ENCODE measurements around the gene FLACC1. TPM values are rescaled to one million over a fixed set of nuclear protein-coding genes. Genes with fewer than 3 reads are reported as not detected.

Gene FLACC1
- polyA plus RNA-seq, 1 donor (not counting 4 experiments of a cell fraction or from before 2014, with no cell fraction given) = 0.43 TPM

- no peak overlapping the region for H3K4me2 ChIP-seq (ENCODE audit: control insufficient read depth, extremely low read depth, insufficient read depth, low read depth, low read length)
- FAIRE-seq (no peak), DNase-seq (ENCODE audit: low read depth, low spot score) (no peak)
- no peak overlapping the region for H3K27ac ChIP-seq (ENCODE audit: control insufficient read depth, insufficient read depth, low read length)
- no peak overlapping the region for H3K9ac ChIP-seq (ENCODE audit: control insufficient read depth, extremely low read depth, insufficient read depth, low read length)
- no peak overlapping the region for H3K4me3 ChIP-seq (ENCODE audit: control insufficient read depth in 2 of 3, extremely low read depth in 1 of 3, insufficient read depth in 2 of 3, low read depth in 1 of 3, low read length in 3 of 3)
- H3K27me3 ChIP-seq (ENCODE audit: control insufficient read depth, extremely low read depth, insufficient read depth, low read length) = no peaks in the 10 kb centered on the region
- H3K79me2 ChIP-seq (ENCODE audit: control insufficient read depth, insufficient read depth, low read length) = peaks cover 28% of the 10 kb centered on the region
- no peaks in the 10 kb centered on the region for H3K9me1 ChIP-seq (ENCODE audit: control insufficient read depth, extremely low read depth, insufficient read depth, low read length)
- no peaks in the 10 kb centered on the region for H3K9me3 ChIP-seq (ENCODE audit: control insufficient read depth, low read depth, low read length)
- dilution Hi-C loops (cut with MboI; ENCODE audit: extremely low pct_ligation_motif_present, low sequenced_read_pairs) = no loop called here
- H3K4me1 ChIP-seq (ENCODE audit: control insufficient read depth, extremely low read depth, insufficient read depth, low read length) = peaks cover 15% of the 10 kb centered on the region
- H4K20me1 ChIP-seq (ENCODE audit: control insufficient read depth, extremely low read depth, insufficient read depth, low read length) = no peaks in the 10 kb centered on the region
- no peak for TF ChIP-seq CTCF (optimal IDR thresholded peaks at IDR 0.05 in 1 of 3, IDR thresholded peaks at IDR 0.05 in 1 of 3, conservative IDR thresholded peaks at IDR 0.05 in 1 of 3; ENCODE audit: extremely low read depth in 1 of 3, insufficient read depth in 2 of 3, low read length in 3 of 3)
- no peak for TF ChIP-seq EZH2 (IDR thresholded peaks at IDR 0.05; ENCODE audit: low read length)
- H2AFZ ChIP-seq (ENCODE audit: control insufficient read depth, low read length) = no peak overlapping the region
- H3K36me3 ChIP-seq (ENCODE audit: control insufficient read depth in 2 of 2, extremely low read depth in 1 of 2, insufficient read depth in 2 of 2, low read length in 2 of 2) = peaks cover 4 to 16% of the 10 kb centered on the region in 2 experiments
These were observed 93.4 kb downstream of the FLACC1 start for GRCh38 chr2:201263779-201264178.

- Histone ChIP-seq H3K4me2 (ENCODE audit: control insufficient read depth, extremely low read depth, insufficient read depth, low read depth, low read length) (no peak overlapping the region), H4K20me1 (ENCODE audit: control insufficient read depth, extremely low read depth, insufficient read depth, low read length) (no peaks in the 10 kb centered on the region), H3K36me3 (ENCODE audit: control insufficient read depth in 2 of 2, extremely low read depth in 1 of 2, insufficient read depth in 2 of 2, low read length in 2 of 2) (peaks cover 1 to 11% of the 10 kb centered on the region in 2 experiments), H3K27me3 (ENCODE audit: control insufficient read depth, extremely low read depth, insufficient read depth, low read length) (no peaks in the 10 kb centered on the region), H3K9ac (ENCODE audit: control insufficient read depth, extremely low read depth, insufficient read depth, low read length) (no peak overlapping the region), H3K27ac (ENCODE audit: control insufficient read depth, insufficient read depth, low read length) (no peak overlapping the region), H3K4me1 (ENCODE audit: control insufficient read depth, extremely low read depth, insufficient read depth, low read length) (peaks cover 15% of the 10 kb centered on the region), H2AFZ (ENCODE audit: control insufficient read depth, low read length) (no peak overlapping the region), H3K9me3 (ENCODE audit: control insufficient read depth, low read depth, low read length) (no peaks in the 10 kb centered on the region), H3K79me2 (ENCODE audit: control insufficient read depth, insufficient read depth, low read length) (peaks cover 30% of the 10 kb centered on the region), H3K4me3 (ENCODE audit: control insufficient read depth in 2 of 3, extremely low read depth in 1 of 3, insufficient read depth in 2 of 3, low read depth in 1 of 3, low read length in 3 of 3) (no peak overlapping the region), H3K9me1 (ENCODE audit: control insufficient read depth, extremely low read depth, insufficient read depth, low read length) (no peaks in the 10 kb centered on the region)
- no peak for TF ChIP-seq EZH2 (IDR thresholded peaks at IDR 0.05; ENCODE audit: low read length)
- no peak for TF ChIP-seq CTCF (optimal IDR thresholded peaks at IDR 0.05 in 1 of 3, IDR thresholded peaks at IDR 0.05 in 1 of 3, conservative IDR thresholded peaks at IDR 0.05 in 1 of 3; ENCODE audit: extremely low read depth in 1 of 3, insufficient read depth in 2 of 3, low read length in 3 of 3)
- no peak for FAIRE-seq
- dilution Hi-C loops (cut with MboI; ENCODE audit: extremely low pct_ligation_motif_present, low sequenced_read_pairs) = no loop called here
- DNase-seq (ENCODE audit: low read depth, low spot score) = no peak
These were observed 94.4 kb downstream of the FLACC1 start for GRCh38 chr2:201262718-201263117.

Measured in keratinocyte (primary cell).